HT1080 (cell line): ENCODE data around the gene ARFIP1. TPM values are rescaled to one million over a fixed set of nuclear protein-coding genes. Genes with fewer than 3 reads are reported as not detected.

Source experiments
- DNase-seq: peaks from one replicate; pipeline ENCODE4 v3.0.0-alpha.2; 2015; ENCODE audit warnings: low read depth
- total RNA-seq: library from RNA; depleted of rRNA; stranded (reverse); fragments of >200 nt; shearing (Covaris generic); gene quantifications from 2 replicates; pipeline ENCODE4 v1.2.3, GENCODE V29; 2014

Gene ARFIP1
- total RNA-seq, 1 experiment from 2014 or later = 39.7 TPM

GRCh38 chr4:152936446-152937335 lies 156.9 kb downstream of the ARFIP1 start:
- DNase-seq = peak; percentile 11

DNA sequence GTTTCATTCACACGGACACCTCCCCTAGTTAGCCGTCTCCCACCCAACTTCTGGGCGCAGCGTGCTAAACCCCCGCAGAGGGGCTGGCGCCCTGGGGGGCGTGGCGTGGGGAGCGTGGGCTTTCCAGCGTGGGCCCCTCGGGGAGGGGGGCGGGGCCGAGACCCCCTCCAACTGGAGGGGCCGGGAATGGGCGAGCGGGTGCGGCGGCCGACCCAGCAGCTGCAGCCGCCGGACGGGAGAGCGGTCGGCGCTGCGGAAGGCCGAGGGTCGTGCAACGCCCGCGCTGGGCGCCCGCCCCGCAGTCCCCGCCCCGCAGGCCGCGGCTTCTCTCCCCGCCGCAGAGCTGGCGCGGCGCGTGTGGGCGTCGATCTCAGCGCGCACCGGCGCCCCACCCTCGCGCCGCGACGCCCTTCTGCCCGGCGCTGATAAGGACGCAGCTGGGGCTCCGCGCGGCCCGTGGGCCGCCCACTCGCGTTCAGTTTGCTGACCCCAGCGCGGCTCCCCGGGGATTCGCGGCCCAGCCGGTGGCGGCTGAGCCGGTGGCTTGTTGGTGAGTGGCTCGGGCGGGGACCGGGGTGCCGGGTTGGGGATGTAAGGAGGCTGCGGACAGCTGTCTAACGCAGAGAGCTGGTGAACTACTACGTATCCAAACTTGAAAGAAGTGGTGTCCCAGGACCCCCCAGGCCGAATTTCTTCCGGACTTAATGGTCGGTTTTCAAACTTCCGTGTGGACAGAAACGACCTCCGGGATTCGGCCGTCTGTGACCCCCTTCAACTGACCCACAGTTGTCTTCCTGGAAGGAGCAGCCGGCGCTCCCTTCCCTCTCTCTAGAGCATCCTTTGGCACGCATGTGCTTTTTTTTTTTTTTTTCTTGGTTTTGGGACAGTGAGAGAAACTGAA lies 157.8 kb downstream of the ARFIP1 start:
- peak; percentile 32 for DNase-seq

DNA sequence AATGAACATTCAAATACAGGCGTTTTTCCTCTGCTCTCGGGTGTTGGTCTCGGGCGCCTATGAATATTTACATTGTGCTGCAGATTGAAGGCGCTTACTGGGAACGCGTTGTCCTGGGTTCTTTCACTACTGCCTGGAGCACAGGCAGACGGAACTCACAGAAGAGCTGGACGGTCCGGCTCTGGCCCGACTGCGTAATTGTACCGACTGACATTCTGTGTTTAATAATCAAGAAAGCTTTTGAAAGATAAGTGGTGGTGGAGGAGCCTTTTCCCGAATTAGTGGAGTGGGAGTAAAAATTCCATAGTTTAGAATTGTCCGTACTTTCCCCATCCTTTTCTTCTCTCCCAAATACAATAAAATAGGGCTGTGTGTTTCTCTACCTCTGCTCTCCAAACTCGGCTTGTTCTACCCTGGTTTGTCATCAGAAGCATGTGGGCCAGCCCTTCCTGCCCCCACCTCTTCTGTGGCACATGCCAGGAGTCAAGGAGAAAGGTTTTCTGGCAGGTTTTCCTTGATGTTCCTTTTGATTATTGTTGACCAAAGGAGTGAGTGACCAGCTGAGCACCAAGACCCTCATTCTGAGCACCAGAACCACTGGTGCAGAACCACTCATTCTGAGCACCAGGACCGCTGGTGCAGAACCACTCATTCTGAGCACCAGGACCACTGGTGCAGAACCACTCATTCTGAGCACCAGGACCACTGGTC lies 158.6 kb downstream of the ARFIP1 start:
- DNase-seq = no peak

DNA sequence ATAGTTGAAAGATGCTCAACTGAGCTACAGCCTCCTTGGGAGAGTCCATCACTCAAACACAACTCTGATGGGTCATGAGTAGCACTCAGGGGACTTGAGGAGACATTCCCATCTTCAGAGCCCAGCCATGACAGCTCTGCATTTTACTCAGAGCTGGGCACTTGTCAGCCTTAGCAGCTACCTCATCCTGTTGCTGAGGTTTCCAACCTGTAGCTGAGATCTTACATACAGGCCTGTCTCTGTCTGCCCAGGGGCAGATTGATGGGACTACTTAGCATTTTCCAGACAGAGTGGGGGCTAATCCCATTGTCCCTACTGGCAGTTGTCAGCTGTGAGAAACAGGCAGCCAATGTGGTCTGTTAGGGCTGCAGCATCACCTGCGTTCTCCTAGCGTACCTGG lies 159.9 kb downstream of the ARFIP1 start:
- no peak for DNase-seq

DNA sequence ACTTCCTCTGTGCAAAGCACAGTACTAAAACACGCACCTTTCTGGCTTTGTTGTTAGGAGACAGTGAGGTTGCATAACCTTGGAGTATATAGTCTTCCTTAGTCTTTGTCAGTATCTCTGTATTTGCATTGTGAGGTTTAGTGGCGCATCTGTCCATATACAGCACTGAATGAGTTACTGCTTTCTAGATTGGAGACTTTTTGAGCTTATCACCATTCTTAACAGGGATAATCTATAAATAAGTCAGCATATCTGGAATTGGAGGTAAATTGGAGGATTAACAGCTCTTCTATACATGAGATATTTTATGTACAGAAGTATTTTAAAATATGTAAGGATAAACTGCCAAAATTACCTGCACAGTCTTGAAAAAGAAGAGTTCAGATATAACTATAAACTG lies 160.7 kb downstream of the ARFIP1 start:
- DNase-seq = no peak

- no peak for DNase-seq
Measured at GRCh38 chr4:152941411-152941810, 161.7 kb downstream of the ARFIP1 start.

- DNase-seq = no peak
Measured at GRCh38 chr4:152942346-152942745, 162.6 kb downstream of the ARFIP1 start.

DNA sequence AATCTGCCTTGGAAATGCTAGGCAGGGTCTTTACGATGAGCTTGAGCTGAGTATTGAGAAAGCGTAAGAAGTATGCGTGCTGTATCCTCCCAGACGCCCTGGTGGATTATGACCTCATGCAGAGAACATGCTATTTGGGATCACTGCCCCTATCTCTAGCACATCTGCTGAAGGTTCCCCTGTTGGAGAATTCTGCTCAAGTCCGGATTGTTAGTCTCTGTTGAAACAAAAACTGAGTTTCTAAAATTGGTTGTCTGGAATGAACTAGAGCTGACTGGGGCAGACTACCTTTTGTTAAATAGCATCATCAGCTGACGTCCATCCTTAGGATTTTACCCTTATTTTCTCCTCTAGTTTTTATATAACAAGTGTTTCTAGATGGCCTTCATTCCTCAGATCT lies 163.9 kb downstream of the ARFIP1 start:
- no peak for DNase-seq

DNA sequence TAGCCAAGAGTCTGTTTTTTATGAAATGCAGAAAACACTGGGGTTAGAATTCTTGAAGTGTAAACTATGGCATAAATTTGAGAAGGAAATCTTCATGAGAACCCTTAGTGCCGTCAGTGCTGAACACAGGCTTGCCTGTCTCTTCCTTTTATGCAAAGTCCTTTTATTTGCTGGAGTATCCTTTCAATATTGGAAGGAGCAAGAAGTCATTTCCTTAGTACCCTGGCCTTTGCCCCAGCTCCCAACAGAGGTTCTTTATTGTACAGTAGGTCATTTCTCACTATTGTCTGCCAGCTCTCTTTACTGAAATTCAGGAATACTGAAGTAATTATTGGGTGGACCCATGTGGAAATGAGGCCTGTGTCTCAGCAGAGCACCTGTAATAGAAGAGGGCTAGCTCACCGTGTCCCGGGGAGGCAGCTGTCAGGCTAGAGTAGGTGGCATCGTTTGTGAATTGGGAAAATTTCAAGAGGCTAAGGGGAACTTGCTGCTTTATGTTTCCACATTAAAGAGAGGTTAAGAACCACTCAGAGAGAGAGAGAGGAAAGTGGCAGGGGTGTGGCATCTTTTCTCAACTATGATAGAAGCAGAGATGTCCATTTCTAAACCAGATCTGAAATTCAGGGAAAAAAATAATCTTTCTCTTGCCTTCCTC lies 165.0 kb downstream of the ARFIP1 start:
- DNase-seq = no peak

DNA sequence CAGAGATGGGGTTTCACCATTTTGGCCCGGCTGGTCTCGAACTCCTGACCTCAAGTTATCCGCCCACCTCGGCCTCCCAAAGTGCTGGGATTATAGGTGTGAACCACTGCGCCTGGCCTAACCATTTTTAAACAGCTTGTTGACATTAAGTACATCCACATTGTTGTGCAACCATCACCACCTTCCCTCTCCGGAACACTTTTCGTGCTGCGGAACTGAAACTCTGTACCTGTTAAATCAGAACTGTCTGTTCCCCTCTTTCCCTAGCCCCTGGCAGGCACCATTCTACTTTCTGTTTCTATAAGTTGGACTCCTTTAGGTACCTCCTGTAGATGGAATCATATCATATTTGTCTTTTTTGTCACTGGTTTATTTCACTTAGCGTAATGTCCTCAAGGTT lies 165.9 kb downstream of the ARFIP1 start:
- DNase-seq = no peak

- no peak for DNase-seq
Measured at GRCh38 chr4:152946446-152946845, 166.7 kb downstream of the ARFIP1 start.

DNA sequence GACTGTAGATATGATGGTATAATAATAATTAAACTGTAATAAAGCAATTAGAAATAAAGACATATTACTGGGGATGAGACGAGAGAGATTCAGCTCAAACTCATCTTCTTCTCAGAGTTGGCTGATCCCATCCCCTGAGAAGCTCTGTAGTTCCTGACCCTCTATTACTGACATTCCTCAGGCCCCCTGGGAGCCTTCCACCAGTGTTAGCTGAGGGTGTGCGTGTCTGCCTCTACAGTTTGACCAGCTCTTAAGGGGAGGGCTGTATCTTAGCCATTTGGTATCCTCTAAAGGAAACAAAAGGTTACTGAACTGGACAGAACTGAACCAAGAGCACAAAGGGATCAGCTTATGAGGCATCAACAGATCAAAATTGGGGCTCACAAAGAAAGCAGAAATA lies 167.6 kb downstream of the ARFIP1 start:
- no peak for DNase-seq

DNA sequence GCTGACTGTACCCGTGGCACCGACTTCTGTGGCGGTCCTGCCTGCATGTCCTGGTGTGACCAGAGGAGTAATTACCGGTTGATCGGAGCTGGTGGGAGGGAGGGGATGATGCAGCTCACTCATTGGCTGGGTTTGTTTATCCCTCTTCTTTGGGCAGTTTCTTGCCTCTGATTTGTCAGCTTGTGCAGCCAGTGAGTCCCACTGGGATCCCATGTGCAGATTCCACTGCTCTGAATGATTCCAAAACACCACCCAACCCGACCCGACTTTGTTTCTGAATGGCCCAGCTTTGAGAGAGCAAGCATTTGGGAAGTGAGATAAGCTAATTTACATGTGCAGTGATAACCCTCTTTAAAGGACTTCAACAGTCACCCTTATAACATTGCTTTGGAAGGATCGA lies 170.2 kb downstream of the ARFIP1 start:
- DNase-seq = no peak

DNA sequence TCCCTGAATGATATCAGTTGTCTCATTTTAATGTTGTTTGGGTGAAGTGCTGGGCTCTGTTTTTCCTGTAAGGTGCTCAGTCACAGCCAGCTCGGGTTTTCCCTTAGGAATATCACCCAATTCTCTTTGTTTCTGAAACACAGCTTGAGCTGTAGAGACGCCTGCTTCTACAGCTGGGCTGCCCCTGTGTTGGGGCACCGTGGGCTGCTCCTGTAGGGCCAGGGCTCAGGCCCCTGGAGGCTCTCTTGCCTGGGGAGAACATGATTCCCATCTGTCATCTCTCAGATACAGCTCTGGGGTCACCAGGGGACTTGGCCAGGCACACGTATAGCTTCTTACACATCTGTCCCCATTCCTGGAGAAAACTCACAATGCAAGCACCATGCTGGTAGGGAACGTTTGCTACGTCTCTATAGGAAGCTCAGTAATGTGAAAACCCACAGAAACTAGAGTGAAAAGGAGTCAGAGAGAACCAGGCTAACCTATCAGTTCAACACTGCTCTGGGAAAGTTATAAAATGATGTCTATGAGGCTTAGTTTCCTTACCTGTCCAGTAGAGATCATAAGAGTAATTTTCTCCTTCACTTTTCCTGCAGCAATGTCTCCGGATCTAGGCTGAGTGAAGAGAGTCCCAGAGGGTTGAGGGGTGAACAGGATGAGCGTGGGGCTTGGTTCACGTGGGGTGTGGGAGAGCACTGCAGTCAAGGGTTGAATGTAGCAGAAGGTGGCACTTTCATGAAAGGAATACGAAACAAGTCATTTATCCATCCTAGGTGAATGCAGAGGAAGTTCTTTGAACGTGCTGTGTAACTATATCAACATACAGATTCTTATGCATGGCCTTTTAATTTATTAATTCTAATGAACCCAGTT lies 170.9 kb downstream of the ARFIP1 start:
- DNase-seq = no peak

- peak; percentile 37 for DNase-seq
Measured at GRCh38 chr4:152951348-152951747, 171.6 kb downstream of the ARFIP1 start.

- DNase-seq = no peak
Measured at GRCh38 chr4:152953514-152953913, 173.8 kb downstream of the ARFIP1 start.

GRCh38 chr4:152954741-152955140 lies 175.0 kb downstream of the ARFIP1 start:
- no peak for DNase-seq

DNA sequence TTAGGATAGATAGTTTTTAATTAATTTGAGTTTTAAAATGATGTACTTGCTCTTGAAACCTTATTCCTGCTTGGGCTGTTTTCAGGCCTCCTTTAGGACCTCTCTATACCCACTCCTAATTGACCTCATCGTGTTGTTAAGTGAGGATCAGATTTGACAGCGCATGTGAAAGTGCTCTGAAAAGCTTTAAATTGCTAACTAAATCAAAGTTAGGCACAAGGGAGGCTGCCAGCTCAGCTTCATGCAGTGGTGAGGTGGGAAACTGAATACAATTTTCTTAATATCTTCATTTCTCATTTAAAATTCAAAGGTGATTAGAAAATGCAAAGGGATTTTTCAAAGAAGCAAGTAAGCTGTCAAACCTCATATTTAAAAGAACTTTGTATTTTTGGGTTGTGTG lies 176.4 kb downstream of the ARFIP1 start:
- no peak for DNase-seq

DNA sequence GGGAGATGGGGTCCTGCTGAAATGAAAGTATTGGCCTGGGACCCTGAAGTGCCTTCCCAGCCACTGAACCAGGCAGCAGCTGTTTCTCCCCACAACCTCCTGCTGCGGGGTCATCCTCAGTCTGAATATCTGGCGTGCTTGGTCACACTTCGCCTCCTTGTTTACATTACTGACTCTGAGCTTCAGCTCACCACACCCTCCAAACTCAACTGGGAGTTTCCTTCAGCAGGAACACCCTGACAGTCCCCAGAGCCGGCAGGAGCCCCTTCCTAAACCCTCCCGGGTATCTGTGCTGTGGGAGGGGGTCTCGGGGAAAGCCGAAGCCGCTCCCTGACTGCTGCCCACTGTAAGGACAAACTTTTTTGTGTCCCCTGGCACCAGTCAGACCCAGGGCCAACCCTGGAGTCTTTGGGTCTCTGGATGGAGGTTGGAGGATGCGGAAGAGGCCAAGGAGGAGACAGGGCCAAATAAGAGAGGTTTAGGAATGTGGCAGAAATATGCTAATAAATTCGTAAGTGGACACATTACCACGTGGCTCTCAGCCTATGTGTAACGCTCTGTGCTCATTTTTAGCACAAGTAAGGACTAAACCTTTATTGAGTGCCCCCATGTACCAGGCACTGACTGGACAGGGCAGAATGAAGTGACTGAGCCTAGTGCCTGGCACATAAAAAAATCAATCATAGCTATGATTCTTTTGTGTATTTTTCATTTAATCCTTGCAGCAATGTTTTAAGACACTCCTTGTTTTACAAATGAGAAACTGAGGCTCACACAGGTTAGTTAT lies 177.1 kb downstream of the ARFIP1 start:
- peak; percentile 17 for DNase-seq
